Measurements from ENCODE around the gene USH1C. TPM values are rescaled to one million over a fixed set of nuclear protein-coding genes. Genes with fewer than 3 reads are reported as not detected.

USH1C gene
- total and polyA plus RNA-seq, 2 of the 13 experiments (the other 11 are each of a cell fraction or from before 2014, with no cell fraction given) = not detected

DNA sequence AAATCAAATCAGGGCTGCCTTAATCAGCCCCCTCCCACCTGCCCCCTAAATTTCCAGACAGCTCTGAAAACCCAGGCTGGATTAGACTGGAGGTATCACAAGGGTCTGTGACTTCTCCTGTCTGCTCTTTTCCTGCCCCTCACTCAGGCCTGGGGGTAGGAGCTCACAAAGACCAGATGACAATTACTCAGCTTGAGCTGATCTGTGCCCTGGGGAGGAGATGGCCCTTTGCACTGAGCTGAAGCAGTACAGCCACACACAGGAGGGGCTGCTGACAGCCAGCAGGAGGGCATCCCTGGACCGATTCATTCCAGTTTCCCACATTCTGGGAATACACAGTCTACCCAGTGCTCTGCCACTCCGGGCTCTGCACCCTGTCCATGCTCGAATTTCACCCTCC lies 71.7 kb downstream of the USH1C start:
- CTCF ChIA-PET (ENCODE audit: low intra/inter-chr PET ratio, low total read pairs) = no interaction called here
- in situ Hi-C loops (cut with HindIII; ENCODE audit: extremely low pct_ligation_motif_present, low pct_unique_long_range_greater_than_20kb) = loop anchor here (5.0 kb wide), 1 partner anchor 90 kb away; no protein-coding TSS in a partner anchor
- Histone ChIP-seq H3K27me3 (ENCODE audit: control insufficient read depth in 1 of 2, insufficient read depth in 2 of 2, low read length in 2 of 2) (peaks cover 5 to 32% of the 10 kb centered on the region in 2 experiments), H3K4me3 (replicated peaks in 1 of 3; ENCODE audit: insufficient read depth in 1 of 3, low read depth in 2 of 3, low read length in 3 of 3) (no peak overlapping the region), H2AFZ (ENCODE audit: low read length) (no peak overlapping the region), H3K27ac (ENCODE audit: extremely low read length, insufficient read depth, low read length) (no peak overlapping the region), H4K20me1 (ENCODE audit: insufficient read depth, low read length) (no peaks in the 10 kb centered on the region), H3K9me3 (ENCODE audit: low read length) (no peaks in the 10 kb centered on the region), H3K9ac (ENCODE audit: insufficient read depth, low read depth, low read length) (no peak overlapping the region), H3K79me2 (ENCODE audit: insufficient read depth, low read length) (no peaks in the 10 kb centered on the region), H3K4me2 (ENCODE audit: low read depth, low read length) (no peak overlapping the region), H3K36me3 (replicated peaks in 1 of 2; ENCODE audit: control insufficient read depth in 1 of 2, insufficient read depth in 2 of 2, low read length in 2 of 2) (no peaks in the 10 kb centered on the region), H3K4me1 (ENCODE audit: insufficient read depth, low read length) (no peaks in the 10 kb centered on the region)
- no CpG with 5 or more reads among the region's 3 CpGs for WGBS (ENCODE audit: low lambda C conversion rate)
- POLR2A ChIA-PET = no interaction called here
- DNase-seq (ENCODE audit: low spot score) (no peak), FAIRE-seq (no peak), ATAC-seq (no peak)
- intact Hi-C loops (cut with micrococcal nuclease; ENCODE audit: unreplicated experiment) = no loop called here
- BruUV-seq (replicated peaks) = no TSS peak
- TF ChIP-seq CENPT (CRISPR knock-in tag; IDR thresholded peaks at IDR 0.05; ENCODE audit: low read depth) (no peak), ZNF264 (CRISPR knock-in tag; IDR thresholded peaks at IDR 0.05) (no peak), ETV5 (CRISPR knock-in tag; IDR thresholded peaks at IDR 0.05; ENCODE audit: borderline replicate concordance) (no peak), HNRNPK (IDR thresholded peaks at IDR 0.05; ENCODE audit: low read depth, low read length, poor library complexity, severe bottlenecking) (no peak), ZSCAN31 (CRISPR knock-in tag; IDR thresholded peaks at IDR 0.05; ENCODE audit: low read depth) (no peak), SP5 (CRISPR knock-in tag; IDR thresholded peaks at IDR 0.05; ENCODE audit: borderline replicate concordance, low read depth) (no peak), ZNF841 (CRISPR knock-in tag; IDR thresholded peaks at IDR 0.05; ENCODE audit: borderline replicate concordance) (no peak), KLF6 (CRISPR knock-in tag; IDR thresholded peaks at IDR 0.05) (no peak), ZNF839 (CRISPR knock-in tag; IDR thresholded peaks at IDR 0.05; ENCODE audit: borderline replicate concordance) (no peak), ZNF644 (CRISPR knock-in tag; IDR thresholded peaks at IDR 0.05; ENCODE audit: low read depth) (no peak), ZNF567 (CRISPR knock-in tag; IDR thresholded peaks at IDR 0.05; ENCODE audit: borderline replicate concordance) (no peak), FOXA3 (CRISPR knock-in tag; IDR thresholded peaks at IDR 0.05) (no peak)
- TF ChIP-seq, protein P1, sequence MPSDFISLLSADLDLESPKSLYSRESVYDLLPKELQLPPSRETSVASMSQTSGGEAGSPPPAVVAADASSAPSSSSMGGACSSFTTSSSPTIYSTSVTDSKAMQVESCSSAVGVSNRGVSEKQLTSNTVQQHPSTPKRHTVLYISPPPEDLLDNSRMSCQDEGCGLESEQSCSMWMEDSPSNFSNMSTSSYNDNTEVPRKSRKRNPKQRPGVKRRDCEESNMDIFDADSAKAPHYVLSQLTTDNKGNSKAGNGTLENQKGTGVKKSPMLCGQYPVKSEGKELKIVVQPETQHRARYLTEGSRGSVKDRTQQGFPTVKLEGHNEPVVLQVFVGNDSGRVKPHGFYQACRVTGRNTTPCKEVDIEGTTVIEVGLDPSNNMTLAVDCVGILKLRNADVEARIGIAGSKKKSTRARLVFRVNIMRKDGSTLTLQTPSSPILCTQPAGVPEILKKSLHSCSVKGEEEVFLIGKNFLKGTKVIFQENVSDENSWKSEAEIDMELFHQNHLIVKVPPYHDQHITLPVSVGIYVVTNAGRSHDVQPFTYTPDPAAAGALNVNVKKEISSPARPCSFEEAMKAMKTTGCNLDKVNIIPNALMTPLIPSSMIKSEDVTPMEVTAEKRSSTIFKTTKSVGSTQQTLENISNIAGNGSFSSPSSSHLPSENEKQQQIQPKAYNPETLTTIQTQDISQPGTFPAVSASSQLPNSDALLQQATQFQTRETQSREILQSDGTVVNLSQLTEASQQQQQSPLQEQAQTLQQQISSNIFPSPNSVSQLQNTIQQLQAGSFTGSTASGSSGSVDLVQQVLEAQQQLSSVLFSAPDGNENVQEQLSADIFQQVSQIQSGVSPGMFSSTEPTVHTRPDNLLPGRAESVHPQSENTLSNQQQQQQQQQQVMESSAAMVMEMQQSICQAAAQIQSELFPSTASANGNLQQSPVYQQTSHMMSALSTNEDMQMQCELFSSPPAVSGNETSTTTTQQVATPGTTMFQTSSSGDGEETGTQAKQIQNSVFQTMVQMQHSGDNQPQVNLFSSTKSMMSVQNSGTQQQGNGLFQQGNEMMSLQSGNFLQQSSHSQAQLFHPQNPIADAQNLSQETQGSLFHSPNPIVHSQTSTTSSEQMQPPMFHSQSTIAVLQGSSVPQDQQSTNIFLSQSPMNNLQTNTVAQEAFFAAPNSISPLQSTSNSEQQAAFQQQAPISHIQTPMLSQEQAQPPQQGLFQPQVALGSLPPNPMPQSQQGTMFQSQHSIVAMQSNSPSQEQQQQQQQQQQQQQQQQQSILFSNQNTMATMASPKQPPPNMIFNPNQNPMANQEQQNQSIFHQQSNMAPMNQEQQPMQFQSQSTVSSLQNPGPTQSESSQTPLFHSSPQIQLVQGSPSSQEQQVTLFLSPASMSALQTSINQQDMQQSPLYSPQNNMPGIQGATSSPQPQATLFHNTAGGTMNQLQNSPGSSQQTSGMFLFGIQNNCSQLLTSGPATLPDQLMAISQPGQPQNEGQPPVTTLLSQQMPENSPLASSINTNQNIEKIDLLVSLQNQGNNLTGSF (CRISPR knock-in tag; IDR thresholded peaks at IDR 0.05) = no peak
